H1 (cell line): ENCODE results near the gene WDFY4. TPM values are rescaled to one million over a fixed set of nuclear protein-coding genes. Genes with fewer than 3 reads are reported as not detected.

Experiments
- CTCF ChIA-PET: fragments of 300-600 bp; sonication (Branson Sonifier 250); formaldehyde crosslinking; loops from one replicate; lab custom pipeline; 2021; ENCODE audit not compliant: partially characterized antibody; lab: Charles Lee
- POLR2A ChIA-PET: fragments of 300-600 bp; sonication (Branson Sonifier 250); formaldehyde crosslinking; loops from one replicate; lab custom pipeline; 2021; ENCODE audit warnings: inconsistent platforms; ENCODE audit not compliant: partially characterized antibody; lab: Charles Lee
- DNase-seq, 2 experiments: peaks; one replicate each; pipeline versions ENCODE4 v3.0.0 to v3.0.0-alpha.2; 2010 to 2022; ENCODE audit warnings: low spot score in 2 of 2, low read depth in 1 of 2, mixed read lengths in 1 of 2
- FAIRE-seq: peaks from 2 replicates; lab custom pipeline; 2011; peaks lifted over from hg19 to GRCh38; lab: Jason Lieb, UNC
- H2AFZ ChIP-seq: 2 replicates; pipeline ENCODE4 v1.8.1; 2012; ENCODE audit warnings: low read length, inconsistent platforms
- H2AK5ac ChIP-seq: 2 replicates; pipeline ENCODE4 v1.6.1; 2013; ENCODE audit warnings: low read depth, low read length
- H2BK120ac ChIP-seq: replicated peaks from 2 replicates; pipeline ENCODE3; 2013; ENCODE audit warnings: low read depth, low read length, inconsistent platforms
- H2BK12ac ChIP-seq: 2 replicates; pipeline ENCODE4 v1.6.1; 2013; ENCODE audit warnings: low read depth, low read length
- H2BK15ac ChIP-seq: 2 replicates; pipeline ENCODE4 v1.6.1; 2013; ENCODE audit warnings: low read length
- H2BK20ac ChIP-seq: 2 replicates; pipeline ENCODE4 v1.6.1; 2013; ENCODE audit warnings: low read length
- H2BK5ac ChIP-seq: 2 replicates; pipeline ENCODE4 v1.6.1; 2013; ENCODE audit warnings: low read depth, low read length
- H3K14ac ChIP-seq: 2 replicates; pipeline ENCODE4 v1.6.1; 2013; ENCODE audit warnings: inconsistent platforms; ENCODE audit not compliant: insufficient read length
- H3K18ac ChIP-seq: 2 replicates; pipeline ENCODE4 v1.6.1; 2013; ENCODE audit warnings: low read length; ENCODE audit errors: extremely low read depth
- H3K23ac ChIP-seq: 2 replicates; pipeline ENCODE4 v1.6.1; 2013; ENCODE audit warnings: inconsistent platforms; ENCODE audit not compliant: insufficient read length
- H3K23me2 ChIP-seq: 2 replicates; pipeline ENCODE4 v1.6.1; 2013; ENCODE audit warnings: low read depth, low read length
- H3K27ac ChIP-seq: 2 replicates; pipeline ENCODE4 v1.6.1; 2011; ENCODE audit warnings: low read depth, low read length, inconsistent platforms
- H3K27me3 ChIP-seq, 4 experiments: replicated peaks in 1 of 4; 1 replicate in 1 of 4; 2 replicates in 3 of 4; pipeline versions ENCODE4 v1.6.1 to v1.8.1; 2011 to 2013; ENCODE audit warnings: low read length in 3 of 4, mild to moderate bottlenecking in 3 of 4, inconsistent platforms in 2 of 4, mixed read lengths in 2 of 4, moderate library complexity in 1 of 4; ENCODE audit not compliant: control insufficient read depth in 3 of 4, insufficient read depth in 3 of 4; ENCODE audit errors: extremely low read depth in 1 of 4
- H3K36me3 ChIP-seq, 4 experiments: 2 replicates each; pipeline versions ENCODE4 v1.6.1 to v1.8.1; 2011 to 2013; ENCODE audit warnings: mild to moderate bottlenecking in 4 of 4, low read length in 3 of 4, moderate library complexity in 2 of 4, control low read depth in 1 of 4, inconsistent platforms in 1 of 4; ENCODE audit not compliant: insufficient read depth in 4 of 4, control insufficient read depth in 2 of 4
- H3K4ac ChIP-seq: replicated peaks from 2 replicates; pipeline ENCODE3; 2013; ENCODE audit warnings: low read length, low read depth, mixed read lengths, inconsistent platforms; ENCODE audit not compliant: insufficient read length
- H3K4me1 ChIP-seq, 4 experiments: replicated peaks in 1 of 4; 1 replicate in 1 of 4; 2 replicates in 3 of 4; pipeline versions ENCODE4 v1.6.1 to v1.8.1; 2011 to 2013; ENCODE audit warnings: low read length in 3 of 4, inconsistent platforms in 2 of 4, mixed read lengths in 1 of 4; ENCODE audit not compliant: insufficient read depth in 4 of 4, control insufficient read depth in 3 of 4
- H3K4me2 ChIP-seq, 2 experiments: 2 replicates each; pipeline versions ENCODE4 v1.6.1 to v1.8.1; 2011 to 2013; ENCODE audit warnings: low read depth in 2 of 2, low read length in 2 of 2, control low read depth in 1 of 2, inconsistent platforms in 1 of 2, mild to moderate bottlenecking in 1 of 2; ENCODE audit not compliant: insufficient read depth in 1 of 2
- H3K4me3 ChIP-seq, 4 experiments: fragments of 200-600, 300-600 bp in 1 of 4; sonication (generic), shearing (Covaris generic), sonication (Bioruptor Twin) in 1 of 4; 2 replicates each; pipeline versions ENCODE4 v1.5.1 to v1.8.1; 2011 to 2016; ENCODE audit warnings: low read length in 4 of 4, low read depth in 3 of 4, control low read depth in 2 of 4, inconsistent platforms in 2 of 4, mild to moderate bottlenecking in 2 of 4, mixed read lengths in 1 of 4, moderate library complexity in 1 of 4; ENCODE audit not compliant: insufficient read depth in 2 of 4; ENCODE audit errors: extremely low read depth in 1 of 4
- H3K56ac ChIP-seq: replicated peaks from 2 replicates; pipeline ENCODE3; 2013; ENCODE audit warnings: low read depth, mild to moderate bottlenecking, mixed read lengths, low read length, inconsistent platforms; ENCODE audit not compliant: insufficient read length
- H3K79me1 ChIP-seq: 2 replicates; pipeline ENCODE4 v1.6.1; 2013; ENCODE audit warnings: low read depth, low read length, control low read depth
- H3K79me2 ChIP-seq, 2 experiments: 2 replicates each; pipeline versions ENCODE4 v1.6.1 to v1.8.1; 2012 to 2013; ENCODE audit warnings: low read length in 2 of 2, mild to moderate bottlenecking in 2 of 2, inconsistent platforms in 1 of 2; ENCODE audit not compliant: insufficient read depth in 2 of 2, control insufficient read depth in 1 of 2
- H3K9ac ChIP-seq, 4 experiments: replicated peaks in 1 of 4; 1 replicate in 1 of 4; 2 replicates in 3 of 4; pipeline versions ENCODE4 v1.6.1 to v1.8.1; 2011 to 2013; ENCODE audit warnings: low read depth in 3 of 4, low read length in 3 of 4, control low read depth in 2 of 4, mild to moderate bottlenecking in 2 of 4, moderate library complexity in 2 of 4, inconsistent platforms in 1 of 4; ENCODE audit errors: extremely low read depth in 1 of 4
- H3K9me3 ChIP-seq, 2 experiments: 2 replicates each; pipeline versions ENCODE4 v1.6.1 to v1.8.1; 2012 to 2013; ENCODE audit warnings: mild to moderate bottlenecking in 2 of 2, moderate library complexity in 2 of 2, control low read depth in 1 of 2, inconsistent platforms in 1 of 2, low read depth in 1 of 2, low read length in 1 of 2, mixed read lengths in 1 of 2; ENCODE audit not compliant: insufficient read depth in 2 of 2
- H4K20me1 ChIP-seq, 2 experiments: replicated peaks in 1 of 2; 2 replicates each; pipeline versions ENCODE3 to v1.8.1; 2011 to 2013; ENCODE audit warnings: inconsistent platforms in 2 of 2, low read length in 2 of 2, mild to moderate bottlenecking in 1 of 2; ENCODE audit not compliant: insufficient read depth in 2 of 2, control insufficient read depth in 1 of 2
- H4K5ac ChIP-seq: 2 replicates; pipeline ENCODE4 v1.6.1; 2013; ENCODE audit warnings: low read length, low read depth, mixed read lengths, inconsistent platforms; ENCODE audit not compliant: insufficient read length
- H4K8ac ChIP-seq: 2 replicates; pipeline ENCODE4 v1.8.0; 2013; ENCODE audit warnings: mild to moderate bottlenecking, moderate library complexity, low read length, inconsistent platforms; ENCODE audit not compliant: insufficient read depth; ENCODE audit errors: extremely low read depth
- H4K91ac ChIP-seq: replicated peaks from 2 replicates; pipeline ENCODE3; 2013; ENCODE audit warnings: low read length, mixed read lengths, inconsistent platforms; ENCODE audit not compliant: insufficient read length
- CBX8 ChIP-seq: fragments of 300-800, 300-1000 bp; sonication (generic); IDR thresholded peaks from 2 replicates; pipeline ENCODE4 v1.7.1; 2016; ENCODE audit warnings: low read depth, low read length, borderline replicate concordance
- CTCF ChIP-seq, 3 experiments: IDR thresholded peaks; 1 replicate in 2 of 3; 2 replicates in 1 of 3; pipeline versions ENCODE4 v1.5.1 to v1.6.1; 2011; ENCODE audit warnings: low read length in 3 of 3, mild to moderate bottlenecking in 3 of 3, inconsistent platforms in 2 of 3, low read depth in 1 of 3, moderate library complexity in 1 of 3; ENCODE audit not compliant: insufficient read depth in 1 of 3; ENCODE audit errors: control extremely low read depth in 1 of 3
- GABPA ChIP-seq: IDR thresholded peaks from 2 replicates; pipeline ENCODE4 v1.6.1; 2011; ENCODE audit warnings: mild to moderate bottlenecking, low read length, moderate library complexity, borderline replicate concordance; ENCODE audit not compliant: insufficient read depth
- GTF2F1 ChIP-seq: IDR thresholded peaks from 2 replicates; pipeline ENCODE4 v1.6.1; 2012; ENCODE audit warnings: low read depth, low read length, improper control_type of control experiment, borderline replicate concordance
- JUN ChIP-seq: IDR thresholded peaks from 2 replicates; pipeline ENCODE4 v1.6.1; 2011; ENCODE audit warnings: low read depth, mild to moderate bottlenecking, improper control_type of control experiment, low read length
- MAFK ChIP-seq: IDR thresholded peaks from 2 replicates; pipeline ENCODE4 v1.6.1; 2012; ENCODE audit warnings: low read depth, mild to moderate bottlenecking, improper control_type of control experiment, low read length
- TCF12 ChIP-seq: IDR thresholded peaks from 2 replicates; pipeline ENCODE4 v1.6.1; 2011; ENCODE audit warnings: low read depth, mild to moderate bottlenecking, low read length
- WGBS, 2 experiments: shearing (Covaris generic) in 1 of 2; methylation state at CpG; one replicate each; pipeline versions ENCODE4 v1.1.6 to v1.1.7; 2013 to 2015; ENCODE audit warnings: low lambda C conversion rate in 2 of 2, mixed read lengths in 2 of 2, inconsistent platforms in 1 of 2, low coverage in 1 of 2, missing lambda C conversion rate in 1 of 2; ENCODE audit not compliant: insufficient replicate concordance in 2 of 2, insufficient coverage in 1 of 2, insufficient read length in 1 of 2; ENCODE audit errors: extremely low coverage in 1 of 2, missing lambda C conversion rate in 1 of 2; 5-methylcytosine and 5-hydroxymethylcytosine counted together
- polyA plus RNA-seq, 7 experiments: library from polyadenylated mRNA; depleted of rRNA in 3 of 7; stranded (reverse) in 5 of 7; unstranded in 2 of 7; fragments of >200 nt in 5 of 7; fragments of 200-250 nt in 2 of 7; gene quantifications; 1 replicate in 5 of 7; 2 replicates in 1 of 7; 4 replicates in 1 of 7; pipeline versions ENCODE4 v1.2.1 to v1.2.3, GENCODE V29; 2011 to 2013; ENCODE audit warnings: missing spikeins in 2 of 7, mixed read lengths in 2 of 7
- total RNA-seq: library from RNA; stranded (reverse); fragmentation: NEBNext Ultra II Directional; extraction: Animal tissue kit (Norgen Biotek cat#: 25700); gene quantifications from 2 replicates; pipeline ENCODE4 v1.2.1, GENCODE V29; 2021

Gene WDFY4
- total and polyA plus RNA-seq, 2 of the 8 experiments (the other 6 are each of a cell fraction or from before 2014, with no cell fraction given): not detected

GRCh38 chr10:48722153-48723145 lies 37.8 kb downstream of the WDFY4 start:
- Histone ChIP-seq H2AFZ (no peak overlapping the region), H2BK20ac (no peak overlapping the region), H3K79me2 (no peaks in the 10 kb centered on the region), H3K4ac (no peak overlapping the region), H2AK5ac (no peak overlapping the region), H3K56ac (no peak overlapping the region), H3K23ac (no peak overlapping the region), H4K20me1 (peaks cover 0 to 3% of the 10 kb centered on the region in 2 experiments), H2BK5ac (no peak overlapping the region), H4K5ac (no peak overlapping the region), H3K4me2 (no peak overlapping the region), H2BK120ac (no peak overlapping the region), H4K91ac (no peak overlapping the region), H3K27ac (no peak overlapping the region), H3K4me3 (no peak overlapping the region), H2BK15ac (no peak overlapping the region), H3K36me3 (no peaks in the 10 kb centered on the region), H3K14ac (no peak overlapping the region), H3K9ac (no peak overlapping the region), H3K23me2 (peaks cover 4% of the 10 kb centered on the region; the same call in 1 of the 2 replicates), H3K79me1 (no peaks in the 10 kb centered on the region), H4K8ac (no peak overlapping the region), H2BK12ac (no peak overlapping the region), H3K27me3 (no peaks in the 10 kb centered on the region), H3K4me1 (no peaks in the 10 kb centered on the region; a peak in 1 of 7 replicates), H3K18ac (no peak overlapping the region), H3K9me3 (no peaks in the 10 kb centered on the region)
- CTCF ChIA-PET: interaction anchor here (0.6 kb wide), 1 partner anchor 23 kb away, joined by 3 read pairs; no protein-coding TSS in a partner anchor
- no peak for FAIRE-seq
- no peak for DNase-seq
- 90% methylated on average over 11 of the region's 11 CpGs; no CpG with 5 or more reads in 1 of the 2 experiments for WGBS, 2 experiments
- POLR2A ChIA-PET: no interaction called here
- TF ChIP-seq GTF2F1: no peak
- TF ChIP-seq MAFK: no peak
- TF ChIP-seq CBX8: no peak
- no peak for TF ChIP-seq JUN
- no peak for TF ChIP-seq CTCF (IDR thresholded peaks at IDR 0.05; ENCODE audit: control extremely low read depth in 1 of 3, insufficient read depth in 1 of 3, low read depth in 1 of 3, low read length in 3 of 3)
- TF ChIP-seq GABPA: no peak
- no peak for TF ChIP-seq TCF12
